HUES64 (cell line): Measurements from ENCODE around the gene CLEC4M.
"Not testable (repeated sequence)": the region's sequence is repeated elsewhere in the genome, so short reads cannot be mapped to it uniquely, and the experiment has no call there.

Experiments used
- H3K27ac ChIP-seq: 2 replicates; pipeline ENCODE4 v1.7.0; 2013; ENCODE audit warnings: low read depth, low read length, inconsistent platforms
- H3K27me3 ChIP-seq: 2 replicates; pipeline ENCODE4 v1.6.1; 2013; ENCODE audit warnings: mild to moderate bottlenecking, low read length; ENCODE audit not compliant: insufficient read depth
- H3K36me3 ChIP-seq: 2 replicates; pipeline ENCODE4 v1.6.1; 2013; ENCODE audit warnings: mild to moderate bottlenecking, low read length; ENCODE audit not compliant: insufficient read depth
- H3K4me1 ChIP-seq: 2 replicates; pipeline ENCODE4 v1.6.1; 2013; ENCODE audit warnings: mild to moderate bottlenecking, low read length, moderate library complexity; ENCODE audit not compliant: insufficient read depth
- H3K4me3 ChIP-seq: 2 replicates; pipeline ENCODE4 v1.5.1; 2013; ENCODE audit warnings: mild to moderate bottlenecking, low read length, moderate library complexity
- H3K9ac ChIP-seq: 2 replicates; pipeline ENCODE4 v1.6.1; 2013; ENCODE audit warnings: mild to moderate bottlenecking, low read depth, low read length
- H3K9me3 ChIP-seq: 2 replicates; pipeline ENCODE4 v1.6.1; 2013; ENCODE audit warnings: low read depth, low read length; ENCODE audit not compliant: insufficient read depth
- WGBS: fragments of 150-250, 120-280 bp; methylation state at CpG from one replicate; pipeline ENCODE4 v1.1.7; 2013; ENCODE audit warnings: missing lambda C conversion rate; 5-methylcytosine and 5-hydroxymethylcytosine counted together

Gene CLEC4M

DNA sequence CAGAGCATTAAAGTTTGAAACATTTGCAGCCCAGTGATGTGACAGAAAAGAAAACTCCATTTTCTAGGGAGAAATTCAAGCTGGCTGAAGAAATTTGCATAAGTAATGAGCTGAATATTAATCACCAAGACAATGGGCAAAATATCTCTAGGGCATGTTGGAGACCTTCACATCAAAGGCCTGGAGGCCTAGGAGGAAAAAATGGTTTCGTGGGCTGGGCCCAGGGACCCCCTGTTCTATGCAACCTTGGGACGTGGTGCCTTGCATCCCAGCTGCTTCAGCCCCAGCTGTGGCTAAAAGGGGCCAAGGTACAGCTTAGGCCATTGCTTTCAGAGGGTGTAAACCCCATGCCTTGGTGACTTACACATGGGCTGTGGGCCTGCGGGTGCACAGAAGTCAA lies 5.7 kb upstream of the CLEC4M start:
- H3K36me3 ChIP-seq = no peaks in the 10 kb centered on the region
- WGBS = 79% methylated on average over 3 of the region's 3 CpGs
- H3K27ac ChIP-seq = no peak overlapping the region
- H3K4me1 ChIP-seq = no peaks in the 10 kb centered on the region
- H3K9ac ChIP-seq = no peak overlapping the region
- peaks cover 23% of the 10 kb centered on the region for H3K9me3 ChIP-seq
- H3K27me3 ChIP-seq = no peaks in the 10 kb centered on the region
- H3K4me3 ChIP-seq = no peak overlapping the region

DNA sequence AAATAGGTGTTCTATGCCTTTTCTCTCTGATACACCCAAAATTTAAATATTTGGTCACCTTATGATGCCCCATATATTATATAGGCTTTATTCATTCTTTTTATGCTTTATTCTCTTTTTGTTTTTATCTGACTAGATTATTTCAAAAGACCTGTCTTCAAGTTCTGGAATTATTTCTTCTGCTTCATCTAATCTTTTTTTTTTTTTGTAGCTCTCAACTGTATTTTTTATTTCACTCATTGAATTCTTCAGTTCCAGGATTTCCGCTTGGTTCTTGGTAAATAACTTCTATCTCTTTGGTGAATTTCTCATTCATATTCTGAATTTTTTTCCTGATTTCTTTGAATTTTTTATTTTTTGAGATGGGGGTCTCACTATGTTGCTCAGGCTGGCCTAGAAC lies 3.9 kb upstream of the CLEC4M start:
- no peaks in the 10 kb centered on the region for H3K36me3 ChIP-seq
- no peaks in the 10 kb centered on the region for H3K27me3 ChIP-seq
- H3K9ac ChIP-seq = no peak overlapping the region
- H3K27ac ChIP-seq = no peak overlapping the region
- no CpG with 5 or more reads among the region's 1 CpG for WGBS
- H3K9me3 ChIP-seq = peaks cover 23% of the 10 kb centered on the region
- H3K4me1 ChIP-seq = no peaks in the 10 kb centered on the region
- no peak overlapping the region for H3K4me3 ChIP-seq

DNA sequence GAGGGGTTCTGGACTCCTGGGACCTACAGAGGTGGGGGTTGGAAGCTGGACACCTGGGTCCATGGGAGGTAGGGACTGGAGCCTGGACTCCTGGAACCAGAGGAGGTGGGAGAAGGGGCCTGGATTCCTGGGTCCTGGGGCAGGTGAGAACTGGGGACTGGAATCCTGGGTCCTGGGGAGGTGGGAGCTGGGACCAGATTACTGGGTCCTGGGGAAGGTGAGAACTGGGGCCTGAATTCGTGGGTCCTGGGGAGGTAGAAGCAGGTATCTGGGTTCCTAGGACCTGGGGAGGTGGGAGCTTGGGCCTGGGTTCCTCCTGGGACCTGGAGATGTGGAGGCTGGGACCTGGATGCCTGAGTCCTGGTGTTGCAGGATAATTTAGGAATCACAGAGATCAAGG lies 653 bp downstream of the CLEC4M start:
- Histone ChIP-seq H3K9ac (no peak overlapping the region), H3K27me3 (no peaks in the 10 kb centered on the region), H3K27ac (no peak overlapping the region), H3K4me3 (no peak overlapping the region), H3K4me1 (no peaks in the 10 kb centered on the region), H3K9me3 (peaks cover 6% of the 10 kb centered on the region; the same call in 1 of the 2 replicates), H3K36me3 (no peaks in the 10 kb centered on the region)
- WGBS = 32% methylated on average over 1 of the region's 1 CpG

DNA sequence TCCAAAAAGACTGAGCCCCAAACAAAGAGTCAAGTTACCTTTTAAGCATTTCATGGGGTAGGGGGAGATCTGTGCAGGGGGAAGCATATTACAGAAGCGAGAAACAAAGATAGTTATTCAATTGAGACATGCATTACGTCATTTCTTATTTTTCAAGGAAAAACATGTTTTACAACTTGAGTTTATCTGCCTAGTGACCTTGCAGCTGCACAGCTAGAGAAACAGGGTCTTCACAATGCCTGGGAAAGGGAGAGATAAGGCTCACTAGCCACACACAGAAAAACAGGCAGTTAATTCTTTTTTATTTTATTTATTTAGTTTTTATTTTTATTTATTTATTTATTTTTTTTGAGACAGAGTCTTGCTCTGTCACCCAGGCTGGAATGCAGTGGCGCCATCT lies 1.1 kb downstream of the CLEC4M start:
- H3K27ac ChIP-seq, H3K4me1 ChIP-seq, H3K36me3 ChIP-seq, H3K9ac ChIP-seq, H3K9me3 ChIP-seq, H3K27me3 ChIP-seq, H3K4me3 ChIP-seq: not testable (repeated sequence)
- 86% methylated on average over 3 of the region's 3 CpGs for WGBS

DNA sequence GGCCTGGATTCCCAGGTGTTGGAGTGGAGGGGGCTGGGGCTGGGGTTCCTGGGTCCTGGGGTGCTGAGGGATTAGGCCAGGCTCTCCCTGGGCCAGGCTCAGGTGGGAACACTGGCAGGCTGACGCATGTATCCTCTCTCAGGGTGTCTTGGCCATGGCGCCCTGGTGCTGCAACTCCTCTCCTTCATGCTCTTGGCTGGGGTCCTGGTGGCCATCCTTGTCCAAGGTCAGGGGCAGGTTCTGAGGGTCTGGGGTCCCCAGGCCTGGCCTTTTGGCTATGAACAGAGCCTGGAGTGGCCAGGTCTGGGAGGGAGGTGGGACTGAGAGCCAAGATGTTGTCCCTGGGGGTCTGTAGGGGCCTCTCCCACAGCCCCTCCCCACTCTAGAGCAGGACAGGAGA lies 2.0 kb downstream of the CLEC4M start:
- H3K4me3 ChIP-seq, H3K4me1 ChIP-seq, H3K9me3 ChIP-seq, H3K27me3 ChIP-seq, H3K27ac ChIP-seq, H3K36me3 ChIP-seq, H3K9ac ChIP-seq: not testable (repeated sequence)
- 80% methylated on average over 2 of the region's 2 CpGs for WGBS

DNA sequence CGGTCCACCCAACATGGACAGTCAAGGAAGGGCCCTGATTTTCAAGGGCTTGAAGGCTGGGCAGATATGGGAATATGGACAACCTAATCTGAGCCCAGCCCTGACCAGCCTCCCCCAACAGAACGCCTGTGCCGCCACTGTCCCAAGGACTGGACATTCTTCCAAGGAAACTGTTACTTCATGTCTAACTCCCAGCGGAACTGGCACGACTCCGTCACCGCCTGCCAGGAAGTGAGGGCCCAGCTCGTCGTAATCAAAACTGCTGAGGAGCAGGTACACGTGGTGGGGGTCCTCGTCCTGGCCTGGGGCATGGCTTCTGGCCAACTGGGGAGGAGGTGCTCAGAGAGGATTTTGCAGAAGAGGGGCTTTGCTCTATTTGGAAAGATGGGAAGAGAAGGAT lies 3.5 kb downstream of the CLEC4M start:
- Histone ChIP-seq H3K4me1 (no peaks in the 10 kb centered on the region), H3K9me3 (peaks cover 4% of the 10 kb centered on the region; the same call in 1 of the 2 replicates), H3K4me3 (no peak overlapping the region), H3K9ac (no peak overlapping the region), H3K27me3 (no peaks in the 10 kb centered on the region), H3K36me3 (no peaks in the 10 kb centered on the region), H3K27ac (no peak overlapping the region)
- 73% methylated on average over 11 of the region's 11 CpGs for WGBS

DNA sequence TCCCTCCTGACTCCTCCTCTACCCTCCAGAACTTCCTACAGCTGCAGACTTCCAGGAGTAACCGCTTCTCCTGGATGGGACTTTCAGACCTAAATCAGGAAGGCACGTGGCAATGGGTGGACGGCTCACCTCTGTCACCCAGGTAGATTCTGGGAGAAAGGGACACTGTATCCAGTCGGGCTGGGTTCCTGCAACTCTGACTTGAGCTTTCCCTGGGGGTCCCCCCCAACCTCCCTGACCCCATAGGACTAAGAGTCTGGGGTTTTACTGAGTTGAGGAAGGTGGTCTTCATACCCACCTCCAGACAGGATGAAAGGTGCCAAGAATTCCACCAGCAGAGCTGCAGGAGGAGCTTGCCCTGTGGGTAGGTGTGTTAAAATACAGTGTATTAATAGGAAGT lies 4.4 kb downstream of the CLEC4M start:
- H3K27ac ChIP-seq = no peak overlapping the region
- H3K27me3 ChIP-seq = no peaks in the 10 kb centered on the region

DNA sequence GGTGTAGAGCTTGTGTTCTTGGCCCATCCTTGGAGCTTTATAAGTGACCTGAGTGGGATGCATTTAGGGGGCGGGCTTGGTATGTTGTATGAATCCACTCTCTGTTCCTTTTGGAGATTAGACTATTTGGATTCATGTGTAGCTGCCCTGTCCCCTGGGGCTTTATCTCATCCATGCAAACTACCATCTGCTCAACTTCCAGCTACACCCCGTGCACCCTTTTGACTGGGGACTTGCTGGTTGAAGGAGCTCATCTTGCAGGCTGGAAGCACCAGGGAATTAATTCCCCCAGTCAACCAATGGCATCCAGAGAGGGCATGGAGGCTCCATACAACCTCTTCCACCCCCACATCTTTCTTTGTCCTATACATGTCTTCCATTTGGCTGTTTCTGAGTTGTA lies 6.1 kb downstream of the CLEC4M start:
- peaks cover 8% of the 10 kb centered on the region; the same call in 1 of the 2 replicates for H3K4me1 ChIP-seq
- H3K4me3 ChIP-seq = no peak overlapping the region
- no peaks in the 10 kb centered on the region for H3K36me3 ChIP-seq
- H3K9me3 ChIP-seq = no peaks in the 10 kb centered on the region
- no peaks in the 10 kb centered on the region for H3K27me3 ChIP-seq
- no peak overlapping the region for H3K9ac ChIP-seq
- 75% methylated on average over 2 of the region's 2 CpGs for WGBS
- H3K27ac ChIP-seq = no peak overlapping the region

More for the DNA sequence above, 4.4 kb downstream of the CLEC4M start:
- Histone ChIP-seq H3K4me3 (no peak overlapping the region), H3K9me3 (no peaks in the 10 kb centered on the region), H3K4me1 (peaks cover 3% of the 10 kb centered on the region; the same call in 1 of the 2 replicates), H3K36me3 (no peaks in the 10 kb centered on the region), H3K9ac (no peak overlapping the region)
- 68% methylated on average over 4 of the region's 4 CpGs for WGBS

DNA sequence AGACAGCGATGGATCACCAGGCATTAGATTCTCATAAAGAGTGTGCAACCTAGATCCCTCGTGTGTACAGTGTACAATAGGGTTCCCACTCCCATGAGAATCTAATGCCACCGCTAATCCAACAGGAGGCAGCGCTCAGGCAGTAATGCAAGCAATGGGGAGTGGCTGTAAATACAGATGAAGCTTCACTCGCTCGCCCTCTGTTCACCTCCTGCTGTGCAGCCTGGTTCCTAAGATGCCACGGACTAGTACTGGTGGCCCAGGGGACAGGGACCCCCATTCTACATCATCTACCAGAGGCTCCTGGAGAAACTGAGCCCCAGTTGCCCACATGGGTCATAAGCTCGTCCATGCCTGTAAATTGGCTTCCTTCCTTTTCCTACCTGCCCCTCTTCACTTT lies 8.0 kb downstream of the CLEC4M start:
- no peaks in the 10 kb centered on the region for H3K27me3 ChIP-seq

DNA sequence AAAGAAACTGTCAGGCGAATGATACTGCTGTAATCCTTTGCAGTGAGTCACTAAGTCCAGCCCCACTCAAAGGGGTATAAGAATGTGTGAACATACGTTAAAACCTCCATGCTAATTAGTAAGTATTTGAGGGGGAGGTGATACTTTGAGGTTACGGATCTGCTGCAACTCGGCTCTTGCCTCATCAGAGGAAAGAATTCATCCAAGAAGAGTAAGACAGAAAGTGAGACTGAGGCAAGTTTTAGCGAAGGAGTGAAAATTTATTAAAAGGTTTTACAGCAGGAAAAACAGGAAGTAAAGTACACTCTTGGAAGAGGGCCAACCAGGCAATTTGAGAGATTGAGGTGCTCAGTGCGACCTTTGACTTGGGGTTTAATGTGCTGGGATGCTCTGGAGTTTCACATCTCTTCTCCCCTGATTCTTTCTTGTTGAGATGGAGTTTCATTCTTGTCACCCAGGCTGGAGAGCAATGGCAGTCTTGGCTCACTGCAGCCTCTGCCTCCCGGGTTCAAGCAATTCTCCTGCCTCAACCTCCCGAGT lies 9.8 kb downstream of the CLEC4M start:
- no peak overlapping the region for H3K27ac ChIP-seq
- H3K36me3 ChIP-seq = no peaks in the 10 kb centered on the region
- 63% methylated on average over 7 of the region's 8 CpGs for WGBS
- no peaks in the 10 kb centered on the region for H3K9me3 ChIP-seq
- H3K4me3 ChIP-seq = no peak overlapping the region
- H3K9ac ChIP-seq = no peak overlapping the region
- H3K4me1 ChIP-seq = peaks cover 8% of the 10 kb centered on the region; the same call in 1 of the 2 replicates
- no peaks in the 10 kb centered on the region for H3K27me3 ChIP-seq

More for the DNA sequence above, 8.0 kb downstream of the CLEC4M start:
- Histone ChIP-seq H3K9me3 (no peaks in the 10 kb centered on the region), H3K36me3 (no peaks in the 10 kb centered on the region), H3K4me3 (no peak overlapping the region), H3K4me1 (peaks cover 8% of the 10 kb centered on the region; the same call in 1 of the 2 replicates), H3K9ac (no peak overlapping the region), H3K27ac (no peak overlapping the region)
- WGBS = 51% methylated on average over 8 of the region's 8 CpGs

DNA sequence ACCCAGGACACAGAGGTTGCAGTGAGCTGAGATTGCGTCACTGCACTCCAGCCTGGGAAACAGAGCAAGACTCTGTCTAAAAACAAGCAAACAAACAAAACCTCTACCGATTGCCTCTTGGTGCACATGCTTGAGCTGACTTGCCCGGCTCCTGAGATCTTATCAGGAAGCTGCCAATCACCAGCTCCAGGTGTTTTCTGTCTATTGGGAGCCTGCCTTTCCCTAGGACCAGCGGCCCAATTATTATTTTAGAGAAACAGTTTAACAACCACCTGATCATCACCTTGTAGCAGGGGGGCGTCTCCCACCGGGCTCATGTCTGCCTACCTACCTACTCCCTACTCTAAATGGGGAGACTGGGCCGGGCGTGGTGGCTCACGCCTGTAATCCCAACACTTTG lies 10.8 kb downstream of the CLEC4M start:
- Histone ChIP-seq H3K36me3 (no peaks in the 10 kb centered on the region), H3K27me3 (no peaks in the 10 kb centered on the region), H3K4me1 (peaks cover 8% of the 10 kb centered on the region; the same call in 1 of the 2 replicates), H3K27ac (no peak overlapping the region), H3K9ac (no peak overlapping the region), H3K4me3 (no peak overlapping the region), H3K9me3 (no peaks in the 10 kb centered on the region)
- 90% methylated on average over 9 of the region's 9 CpGs for WGBS

DNA sequence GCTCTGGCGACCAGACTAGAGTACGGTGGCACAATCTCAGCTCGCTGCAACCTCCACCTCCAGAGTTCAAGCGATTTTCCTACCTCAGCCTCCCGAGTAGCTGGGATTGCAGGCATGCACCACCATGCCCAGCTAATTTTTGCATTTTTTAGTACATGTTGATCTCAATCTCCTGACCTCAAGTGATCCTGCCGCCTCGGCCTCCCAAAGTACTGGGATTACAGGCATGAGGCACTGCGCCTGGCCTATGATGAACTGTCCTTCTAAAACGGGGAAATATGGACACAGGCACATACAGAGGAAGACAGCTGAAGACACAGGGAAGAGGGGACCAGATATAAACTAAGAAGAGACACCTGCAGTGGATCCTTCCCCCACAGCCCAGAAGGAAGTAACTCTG lies 12.7 kb downstream of the CLEC4M start:
- Histone ChIP-seq H3K27ac (no peak overlapping the region), H3K4me1 (peaks cover 8% of the 10 kb centered on the region; the same call in 1 of the 2 replicates), H3K27me3 (peaks cover 3% of the 10 kb centered on the region; the same call in 1 of the 2 replicates), H3K4me3 (no peak overlapping the region), H3K9me3 (no peaks in the 10 kb centered on the region), H3K36me3 (no peaks in the 10 kb centered on the region), H3K9ac (no peak overlapping the region)
- 94% methylated on average over 9 of the region's 9 CpGs for WGBS
